Activated naive CD8-positive, alpha-beta T cell treated with anti-CD3 and anti-CD28 coated beads, Interleukin-2, amount 50 U/mL, for 16 hours (primary cell): ENCODE data around the gene CLIC6.
A peak's percentile ranks its signal among the peaks of the same experiment; 100 is the strongest.

Experiments used
- DNase-seq: peaks from one replicate; pipeline ENCODE4 v3.0.0-alpha.2; 2020; ENCODE audit warnings: low read depth, low spot score

Gene CLIC6

DNA sequence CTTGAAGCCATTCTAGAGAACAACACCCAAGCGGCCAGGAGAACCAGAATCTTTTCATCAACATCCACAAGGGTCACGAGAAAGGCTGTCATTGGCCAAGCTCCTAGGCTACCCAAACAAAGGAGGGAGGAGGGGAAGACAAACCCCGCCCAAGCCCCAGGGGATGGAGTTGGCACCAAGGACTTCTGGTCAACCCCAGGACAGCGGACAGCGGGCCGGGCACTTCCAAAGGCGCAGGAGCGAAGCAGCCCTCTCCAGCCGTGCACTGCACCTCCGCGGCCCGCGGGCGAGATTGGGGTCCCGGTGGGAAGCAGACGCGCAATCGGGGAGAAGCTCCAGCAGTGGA lies at the start of gene CLIC6:
Gene CLIC6 (plus strand): TSS at position 192 of the 346 bp plus-strand sequence. CDS start 395 bp downstream, outside the sequence.
- DNase-seq, result no peak

DNA sequence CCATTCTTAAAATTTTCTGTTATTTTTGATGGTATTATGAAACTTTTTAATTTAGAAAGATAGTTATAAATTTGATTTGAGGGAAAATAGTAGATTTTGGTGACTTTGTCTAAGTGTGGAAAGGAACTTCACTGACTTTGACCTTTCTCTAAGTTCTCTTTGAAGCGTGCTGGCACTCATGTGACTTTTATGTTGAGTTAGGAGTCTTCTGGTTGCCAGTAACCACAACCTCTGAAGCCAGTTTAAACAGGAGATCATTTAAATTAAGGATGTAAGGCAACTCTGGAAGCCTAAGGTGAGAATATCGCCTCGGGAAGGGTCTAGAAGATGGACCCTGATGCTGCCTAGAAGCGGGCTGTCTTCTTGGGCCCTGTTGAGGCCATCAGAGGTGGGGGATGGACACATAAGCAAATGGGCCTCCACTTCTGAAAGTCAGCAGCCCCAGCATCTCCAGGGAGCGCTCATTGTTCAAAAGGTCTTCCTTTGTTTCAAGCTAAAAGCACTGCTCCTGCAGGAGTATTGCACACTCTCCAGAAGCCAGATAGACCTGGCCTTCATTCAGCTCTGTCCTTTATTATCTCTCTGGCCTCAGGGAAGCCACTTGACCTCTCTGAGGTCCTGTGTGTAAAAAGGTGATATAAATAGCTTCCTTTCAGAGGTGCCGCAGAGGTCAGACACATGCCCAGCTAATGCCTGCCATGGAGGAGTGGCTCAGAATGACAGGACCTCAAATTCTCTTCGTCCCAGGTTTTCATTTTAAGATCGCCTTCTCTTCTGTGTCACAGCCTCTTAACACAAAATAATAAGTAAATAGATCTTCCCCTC lies 48.7 kb upstream of the CLIC6 start:
- no peak for DNase-seq

DNA sequence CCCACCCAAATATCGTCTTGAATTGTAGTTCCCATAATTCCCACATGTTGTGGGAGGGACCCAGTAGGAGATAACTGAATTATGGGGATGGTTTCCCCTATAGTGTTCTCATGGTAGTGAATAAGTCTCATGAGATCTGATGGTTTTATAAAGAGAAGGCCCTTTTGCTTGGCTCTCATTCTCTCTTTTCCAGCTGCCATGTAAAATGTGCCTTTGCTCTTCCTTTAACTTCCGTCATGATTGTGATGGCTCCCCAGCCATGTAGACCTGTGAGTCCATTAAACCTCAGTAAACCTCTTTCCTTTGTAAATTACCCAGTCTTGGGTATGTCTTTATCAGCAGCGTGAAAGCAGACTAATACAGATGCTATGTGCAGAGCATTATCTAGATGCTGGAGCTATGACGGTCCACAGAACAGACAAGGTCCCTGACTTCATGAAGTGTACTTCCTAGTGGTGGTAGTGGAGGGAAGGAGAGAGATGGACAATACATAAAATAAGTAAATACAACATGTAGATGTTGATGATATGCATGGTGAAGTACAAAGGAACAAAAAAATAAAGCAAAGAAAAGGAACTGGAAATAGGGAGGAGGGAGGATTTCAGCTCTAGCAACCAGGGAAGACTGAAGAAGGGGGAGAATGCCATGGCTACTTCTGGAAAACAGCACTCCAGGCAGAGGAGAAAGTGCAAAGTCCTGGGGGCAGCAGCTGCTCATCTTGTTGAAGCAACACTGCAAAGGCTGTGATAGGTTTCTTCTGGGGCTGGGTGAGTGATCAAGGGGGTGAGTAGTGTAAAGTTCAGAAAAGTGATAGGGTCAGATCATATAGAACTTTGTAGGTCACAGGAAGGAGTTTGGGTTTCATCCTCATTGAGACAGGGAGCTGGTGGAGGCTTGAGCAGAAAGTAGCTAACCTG lies 47.1 kb upstream of the CLIC6 start:
- no peak for DNase-seq

DNA sequence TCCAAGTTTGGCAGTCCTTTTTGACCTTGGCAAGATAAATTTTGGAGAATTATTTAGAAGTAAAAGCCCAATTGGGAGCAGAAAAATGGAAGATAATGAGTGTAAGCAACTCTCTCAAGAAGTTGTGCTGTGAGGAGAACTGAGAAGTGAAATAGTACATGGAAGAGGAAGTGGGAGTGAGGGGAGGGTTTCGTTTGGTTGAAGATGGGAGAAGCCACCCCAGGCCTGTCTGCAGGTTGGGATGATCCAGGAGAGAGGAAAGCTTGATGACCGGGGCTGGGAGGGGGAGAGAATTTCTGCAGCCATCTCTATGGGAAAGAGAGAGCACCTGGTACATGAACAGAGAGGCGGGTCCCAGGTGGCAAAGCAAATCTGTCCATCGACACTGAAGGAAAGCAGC lies 45.3 kb upstream of the CLIC6 start:
- no peak for DNase-seq

DNA sequence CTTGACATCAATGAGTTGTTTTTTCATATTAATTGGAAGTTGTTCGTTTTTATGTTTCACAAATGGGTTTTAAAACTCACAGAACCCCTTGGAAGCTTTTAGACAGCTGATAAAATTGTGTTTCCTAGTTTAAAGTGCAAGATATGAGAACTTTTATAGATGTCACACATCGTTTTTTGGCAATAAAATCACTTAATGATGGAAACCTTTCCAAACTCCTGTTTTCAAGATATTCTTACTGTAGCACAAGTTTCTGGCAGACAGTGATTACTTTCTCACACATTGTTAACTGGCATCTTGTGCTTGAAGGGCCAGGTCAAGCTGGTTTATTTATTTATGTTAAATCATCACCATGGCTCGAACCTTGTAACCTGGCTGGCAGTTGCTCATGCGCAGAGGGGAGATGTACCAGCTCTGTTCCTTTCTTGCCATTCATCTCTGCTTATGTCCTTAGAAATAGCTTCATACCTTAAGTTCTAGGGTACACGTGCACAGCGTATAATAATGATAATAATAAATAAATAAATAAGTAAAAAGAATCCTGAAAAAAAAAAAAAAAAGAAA lies 43.7 kb upstream of the CLIC6 start:
- DNase-seq, result no peak

DNA sequence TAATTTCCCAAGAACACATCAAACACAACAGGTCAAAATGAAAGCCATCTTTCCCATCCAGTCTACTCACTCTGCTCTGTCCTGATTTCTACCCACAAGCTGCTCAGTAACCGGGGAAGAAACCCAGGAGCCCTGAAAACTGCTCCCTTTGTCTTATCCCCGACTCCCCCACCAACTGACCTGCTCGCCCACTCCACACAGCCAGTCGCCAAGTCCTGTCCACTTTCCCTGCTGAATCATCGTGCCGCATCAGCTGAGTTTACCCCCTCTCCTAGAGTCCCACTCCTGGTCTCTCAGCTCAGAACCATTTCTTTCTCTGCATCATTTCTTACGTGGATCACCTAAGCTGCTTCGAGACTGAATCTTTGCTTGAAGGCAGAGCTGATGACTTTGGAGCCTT lies 42.7 kb upstream of the CLIC6 start:
- DNase-seq, result no peak

DNA sequence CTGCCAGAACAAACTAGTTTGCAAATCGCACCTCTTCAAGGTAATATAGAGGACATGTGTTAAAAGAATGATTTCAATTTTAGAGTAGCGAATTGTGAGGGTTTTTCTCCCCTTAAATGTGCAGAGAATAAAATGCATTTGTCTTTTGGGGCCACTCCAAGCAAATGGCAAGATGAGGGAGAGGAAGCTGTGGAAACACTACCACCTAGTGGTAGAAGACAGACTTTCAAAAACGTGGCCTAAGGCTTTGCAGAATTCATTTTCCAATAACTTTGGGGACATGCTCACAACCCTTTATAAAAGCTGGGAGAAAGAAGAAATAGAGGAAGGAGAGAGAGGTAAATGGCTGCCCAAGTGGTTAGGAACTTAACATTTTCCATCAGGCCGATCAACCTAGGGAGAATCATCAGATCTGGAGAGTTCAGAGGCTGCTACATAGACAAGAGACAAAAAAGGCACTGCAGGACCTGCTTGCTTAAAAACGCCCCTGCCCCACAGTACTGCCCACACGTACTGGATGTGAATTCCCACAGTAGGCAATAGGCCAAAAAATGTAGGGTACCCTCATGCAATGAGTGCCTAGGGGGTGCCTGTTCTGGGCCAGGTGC lies 38.2 kb upstream of the CLIC6 start:
- DNase-seq, result no peak

DNA sequence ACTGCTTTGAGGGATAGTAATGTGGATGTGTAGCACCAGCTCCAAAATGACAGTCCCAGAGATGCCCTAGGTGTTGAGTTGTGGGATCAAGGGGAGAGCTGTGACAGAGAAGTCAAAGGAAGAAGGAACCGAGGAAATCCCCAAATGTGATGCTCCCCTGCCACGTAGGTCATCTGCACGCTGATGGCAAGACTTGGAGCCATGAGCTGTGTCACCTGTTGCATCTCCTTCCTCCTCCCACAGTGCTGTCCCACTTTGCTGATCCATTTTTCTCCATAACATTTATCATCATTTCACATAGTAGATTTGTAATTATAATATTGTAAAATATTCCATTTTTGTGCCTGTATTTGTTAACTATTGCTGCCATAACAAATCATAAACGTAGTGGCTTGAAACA lies 36.3 kb upstream of the CLIC6 start:
- no peak for DNase-seq

DNA sequence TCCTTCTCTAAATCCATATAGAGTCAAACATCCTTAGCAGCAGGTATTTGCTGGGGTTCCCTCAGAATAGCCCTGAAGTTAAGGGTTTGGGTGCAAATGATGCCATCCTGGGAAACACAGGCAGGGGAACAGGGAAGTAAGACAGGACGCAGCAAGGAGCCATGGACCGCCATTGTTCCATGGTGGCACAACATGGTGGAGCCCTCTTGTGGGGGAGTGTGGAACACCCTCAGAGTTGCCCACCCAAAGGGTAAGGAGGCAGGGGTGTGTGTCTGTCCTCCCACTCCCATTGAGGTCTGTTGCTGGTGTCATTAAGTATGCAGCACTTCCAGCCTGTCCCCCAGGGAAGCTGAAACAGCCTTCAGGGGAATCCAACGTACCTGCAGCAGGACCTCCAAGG lies 33.5 kb upstream of the CLIC6 start:
- no peak for DNase-seq

DNA sequence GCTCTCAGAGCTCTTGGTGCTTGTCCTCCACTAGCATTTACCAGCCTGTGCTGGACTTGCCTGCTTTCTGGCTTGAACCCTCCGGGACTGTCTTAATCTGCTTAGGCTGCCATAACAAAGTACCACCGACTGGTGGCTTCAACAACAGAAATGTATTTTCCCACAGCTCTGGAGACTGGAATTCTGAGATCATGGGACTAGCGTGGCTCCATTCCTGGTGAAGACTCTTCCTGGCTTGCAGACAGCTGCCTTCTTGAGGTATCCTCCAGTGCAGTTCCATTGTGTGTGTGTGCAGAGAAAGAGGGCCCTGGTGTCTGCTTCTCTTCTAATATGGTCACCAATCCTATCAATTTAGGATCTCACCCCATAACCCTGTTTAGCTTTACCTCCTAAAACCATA lies 31.8 kb upstream of the CLIC6 start:
- DNase-seq, result no peak

DNA sequence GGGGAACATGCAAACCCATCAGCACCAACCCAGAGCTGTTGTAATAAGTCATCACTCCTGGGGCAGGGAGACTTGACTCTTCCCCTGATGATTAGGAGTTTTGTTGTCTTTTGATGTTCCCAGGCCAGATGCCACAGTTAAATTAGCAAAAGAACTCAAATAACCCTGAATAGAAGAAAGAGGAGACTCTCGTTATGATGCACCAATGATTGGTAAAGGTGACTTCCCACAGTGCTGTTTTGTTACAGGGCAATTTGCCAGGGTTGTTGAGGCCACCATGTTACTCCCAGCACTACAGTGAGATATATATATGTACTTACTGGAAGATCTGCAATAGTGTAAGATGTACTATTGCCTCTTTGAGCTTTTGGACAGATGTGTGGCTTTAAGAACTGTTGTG lies 29.5 kb upstream of the CLIC6 start:
- DNase-seq, result no peak

DNA sequence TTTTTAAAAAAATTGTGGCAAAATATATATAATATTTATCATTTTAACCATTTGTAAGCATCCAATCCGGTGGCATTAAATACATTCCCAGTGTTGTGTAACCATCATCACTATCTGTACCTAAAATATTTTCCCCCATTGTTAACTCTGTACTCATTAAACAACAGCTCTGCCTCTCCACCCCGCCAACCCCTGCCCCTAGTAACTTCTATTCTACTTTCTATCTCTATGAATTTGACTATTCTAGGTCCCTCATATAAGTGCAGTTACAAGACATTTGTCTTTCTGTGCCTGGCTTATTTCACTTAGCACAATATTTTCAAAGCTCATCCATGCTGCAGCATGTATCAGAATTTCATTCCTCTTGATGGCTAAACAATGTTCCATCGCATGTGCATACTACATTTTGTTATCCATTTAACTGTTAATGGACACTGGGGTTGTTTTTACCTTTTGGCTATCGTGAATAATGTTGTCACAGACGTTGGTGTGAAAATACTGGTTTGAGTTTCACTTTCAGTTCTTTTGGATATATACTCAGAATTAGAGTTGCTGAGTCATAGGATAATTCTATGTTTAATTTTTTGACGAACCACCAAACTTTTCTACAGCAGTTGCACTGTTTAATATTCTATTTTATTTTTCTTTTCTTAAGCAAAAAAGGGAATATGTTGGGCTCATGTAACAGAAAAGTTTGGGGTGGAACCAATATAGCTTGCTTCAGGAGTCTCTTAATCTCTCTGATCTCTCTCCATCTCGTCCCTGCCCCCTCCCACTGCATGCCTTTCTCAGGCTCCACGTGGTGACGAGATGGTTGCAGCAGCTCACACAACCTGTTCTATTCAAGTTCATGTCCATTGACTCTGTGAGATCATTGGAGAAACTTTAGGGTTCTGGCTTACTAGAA lies 28.7 kb upstream of the CLIC6 start:
- peak; percentile 7 for DNase-seq

DNA sequence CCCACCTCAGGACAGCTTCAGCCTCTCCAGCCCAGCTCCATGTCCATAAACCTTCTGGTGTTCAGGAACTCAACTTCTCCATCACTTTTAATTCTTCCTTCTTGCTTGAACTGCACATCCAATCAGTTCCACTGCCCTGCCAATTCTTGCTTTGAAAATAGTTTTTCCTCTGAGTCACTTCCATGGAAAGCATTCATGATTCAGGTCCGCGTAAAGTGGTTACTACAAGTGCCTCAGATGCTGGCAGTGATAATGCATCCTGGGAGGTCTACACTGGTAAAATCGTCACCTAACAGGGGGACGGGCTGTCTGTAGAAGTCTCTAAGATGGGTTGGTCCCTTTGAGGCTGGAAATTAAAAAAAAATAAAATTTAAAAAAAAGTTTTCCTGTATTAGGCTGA lies 27.9 kb upstream of the CLIC6 start:
- no peak for DNase-seq

DNA sequence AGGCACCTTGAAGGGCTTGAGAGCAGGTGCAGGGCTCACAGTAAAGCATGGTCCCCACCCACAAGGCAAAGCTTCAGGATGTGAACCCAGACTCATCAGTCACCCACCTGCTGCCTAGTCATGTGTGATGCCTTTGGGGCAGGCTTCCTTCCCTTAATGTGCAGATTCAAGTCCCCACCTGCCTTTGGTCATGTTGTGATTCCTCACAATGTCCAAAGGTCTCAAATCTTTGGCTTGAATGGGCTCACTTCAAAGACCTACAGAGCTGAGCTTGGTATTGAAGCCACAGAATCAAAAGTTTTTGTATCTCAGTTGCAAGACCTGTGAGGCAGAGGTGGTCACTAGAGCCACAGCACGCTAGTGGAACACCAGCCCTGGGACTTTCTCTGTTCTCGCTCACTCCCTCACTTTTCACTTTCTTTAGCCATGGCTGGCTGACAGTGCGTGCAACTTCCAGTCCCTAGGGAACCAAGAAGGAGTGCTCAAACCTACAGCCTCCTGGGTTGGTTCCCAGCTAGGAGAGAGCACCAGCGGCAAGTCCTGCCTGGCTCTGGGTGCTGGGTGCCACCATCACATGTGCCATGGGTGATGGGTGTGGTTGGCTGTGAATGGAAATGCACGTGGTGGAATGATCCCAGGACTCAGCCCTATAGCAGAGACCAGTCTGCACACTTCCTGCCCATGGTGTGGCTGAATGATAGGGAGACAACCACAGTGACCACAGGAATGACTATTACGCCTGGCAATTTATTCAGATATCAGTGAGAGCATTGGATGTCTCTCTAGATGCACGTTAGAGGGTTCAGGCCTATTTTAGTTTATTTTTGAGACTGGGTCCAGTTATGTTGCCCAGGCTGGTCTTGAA lies 26.4 kb upstream of the CLIC6 start:
- no peak for DNase-seq

DNA sequence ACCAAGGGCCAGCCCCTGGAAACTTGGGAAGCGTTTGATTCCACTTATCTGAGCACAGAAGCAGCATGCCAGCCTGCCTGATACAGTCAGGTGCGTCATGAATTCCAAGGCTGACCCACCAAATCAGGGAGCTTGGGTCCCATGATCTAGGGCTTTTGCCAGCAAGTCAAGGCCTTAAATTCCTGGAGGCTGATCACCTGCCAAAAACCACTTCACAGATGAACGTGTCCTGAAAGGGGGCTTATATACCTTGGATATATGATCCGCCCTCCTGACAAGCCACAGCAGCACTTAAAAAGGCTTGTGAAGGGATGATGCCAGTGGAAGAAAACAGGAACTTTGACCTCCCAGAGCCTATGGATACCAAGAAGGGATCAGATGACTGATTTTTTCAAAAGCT lies 24.0 kb upstream of the CLIC6 start:
- DNase-seq, result no peak

DNA sequence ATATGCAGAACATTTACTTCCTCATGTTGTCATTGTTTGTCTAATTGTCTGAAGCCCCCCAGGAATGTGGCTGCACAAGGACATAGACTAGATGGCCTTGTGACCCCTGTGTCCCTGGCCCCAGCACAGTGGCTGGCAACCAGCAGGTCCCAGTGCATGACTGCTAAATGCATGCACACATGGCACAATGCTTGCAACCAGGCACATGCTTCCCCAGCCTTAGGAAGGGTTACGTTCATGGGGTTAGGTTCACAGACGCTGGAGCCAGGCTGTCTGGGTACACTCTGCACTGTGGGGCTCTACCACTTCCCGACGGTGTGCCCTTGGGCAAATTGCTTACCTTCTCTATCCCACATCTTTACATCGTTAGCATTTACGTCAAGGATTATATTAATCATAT lies 21.2 kb upstream of the CLIC6 start:
- DNase-seq, result no peak

DNA sequence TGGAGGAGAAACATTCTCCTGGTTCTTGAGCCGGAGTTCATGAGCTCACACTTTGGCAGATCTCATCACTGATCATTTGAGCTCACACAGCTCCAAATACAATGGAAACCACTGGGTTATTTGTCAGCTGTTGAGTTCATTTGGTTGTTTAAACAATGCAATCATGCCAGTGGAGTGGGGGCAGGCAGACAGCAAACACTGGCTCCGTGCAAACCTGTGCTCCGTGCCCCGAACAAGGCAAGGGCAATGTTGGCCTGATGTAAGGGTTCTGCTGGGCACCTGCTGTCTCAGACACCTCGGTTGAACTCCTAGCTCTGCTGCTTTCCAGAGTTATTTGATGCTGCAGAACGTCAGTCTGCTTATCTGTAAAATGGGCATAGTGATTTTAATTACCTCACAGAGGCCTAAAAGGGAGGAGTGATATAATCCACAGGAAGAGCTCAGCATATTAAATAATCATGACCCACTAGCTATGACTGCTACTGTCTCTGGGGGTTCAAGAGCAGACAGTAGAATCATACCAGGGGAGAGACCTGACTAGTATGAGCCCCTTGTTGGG lies 20.0 kb upstream of the CLIC6 start:
- DNase-seq, result no peak

DNA sequence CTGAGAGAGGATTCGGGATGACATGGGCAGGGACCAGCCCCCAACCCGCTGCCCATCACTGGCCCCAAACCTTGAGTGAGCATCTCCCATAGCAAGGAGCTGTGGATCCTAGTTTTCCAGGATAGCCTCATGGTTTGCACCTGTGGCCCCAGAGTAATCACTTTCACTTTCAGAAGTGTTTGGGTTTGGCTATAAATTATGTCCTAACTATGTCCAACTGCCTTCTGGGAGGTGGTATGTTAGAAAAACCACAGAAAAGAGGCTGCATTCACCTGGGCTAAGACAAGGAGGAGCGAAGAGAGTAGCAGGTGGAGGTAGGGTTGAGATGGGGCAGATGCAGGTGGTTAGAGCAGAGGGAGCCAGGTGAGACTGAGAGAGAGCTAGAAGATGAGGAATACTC lies 19.4 kb upstream of the CLIC6 start:
- no peak for DNase-seq

DNA sequence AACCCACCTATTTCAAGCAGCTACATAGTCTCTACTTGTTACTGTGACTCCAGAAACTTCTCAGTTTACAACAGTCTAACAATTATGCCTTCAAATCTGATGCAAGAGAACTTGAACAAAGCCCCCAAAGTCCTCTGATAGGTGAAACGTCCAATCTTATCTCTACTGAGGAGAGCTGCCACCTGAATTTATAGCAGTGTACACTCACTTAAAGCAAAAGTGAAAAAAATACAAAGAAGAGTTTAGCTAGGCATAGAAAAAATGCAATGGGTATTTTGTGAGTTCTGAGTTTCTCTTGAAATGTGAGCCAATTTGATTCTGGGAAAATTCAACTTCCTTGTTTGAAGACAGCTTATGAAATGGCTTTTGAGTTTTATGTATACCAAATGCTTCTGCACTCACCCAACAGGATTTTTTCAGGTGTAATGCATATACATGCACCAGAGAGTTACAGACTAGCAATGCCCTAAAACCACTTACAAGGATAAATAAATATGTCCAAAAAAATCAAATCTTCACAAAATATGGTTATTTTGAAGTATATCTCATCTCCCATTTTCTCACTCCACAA lies 17.8 kb upstream of the CLIC6 start:
- DNase-seq, result no peak

DNA sequence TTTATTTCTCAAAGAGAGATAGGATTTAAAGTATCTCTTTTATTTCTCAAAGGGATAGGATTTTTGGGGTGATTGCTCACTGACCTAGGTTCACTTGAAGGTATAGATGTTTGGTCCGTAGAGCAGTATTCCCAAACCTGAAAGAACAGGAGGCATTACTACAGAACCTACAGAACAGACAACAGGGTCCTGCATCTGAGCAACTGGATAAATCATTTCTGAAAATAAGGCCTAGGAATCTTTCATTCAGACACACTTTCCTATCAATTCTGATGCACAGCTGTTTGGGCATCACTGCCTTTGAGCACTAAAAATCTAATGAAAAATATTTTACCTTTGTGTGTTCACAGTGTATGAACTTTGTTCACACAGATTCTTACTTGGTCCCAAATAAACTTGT lies 17.2 kb upstream of the CLIC6 start:
- no peak for DNase-seq
